ENCODE results near the gene LRR1. TPM values are rescaled to one million over a fixed set of nuclear protein-coding genes. Genes with fewer than 3 reads are reported as not detected.
A peak's percentile ranks its signal among the peaks of the same experiment; 100 is the strongest.

LRR1 gene
- total RNA-seq = 1 to 10 TPM; 4.1 to 8.0 (median 6.5) TPM
- polyA plus RNA-seq = 1 to 10 TPM; 4.3 to 4.8 TPM
- long read RNA-seq, donor 1, transcript LRR1-201 (4 exons, 1,745 nt) = major isoform, 13 of 17 reads
- long read RNA-seq, donor 1, partial matches to known transcripts = 0 of 17 reads
- long read RNA-seq, donor 1, other reads (novel, unspliced or antisense) = 3 of 17 reads
- long read RNA-seq, donor 2, transcript LRR1-201 (4 exons, 1,745 nt) = major isoform, 7 of 8 reads
- long read RNA-seq, donor 2, partial matches to known transcripts = 0 of 8 reads
- long read RNA-seq, donor 2, other reads (novel, unspliced or antisense) = 0 of 8 reads
- long read RNA-seq, donor 3, partial matches to known transcripts = 0 of 7 reads
- long read RNA-seq, donor 3, other reads (novel, unspliced or antisense) = 4 of 7 reads

DNA sequence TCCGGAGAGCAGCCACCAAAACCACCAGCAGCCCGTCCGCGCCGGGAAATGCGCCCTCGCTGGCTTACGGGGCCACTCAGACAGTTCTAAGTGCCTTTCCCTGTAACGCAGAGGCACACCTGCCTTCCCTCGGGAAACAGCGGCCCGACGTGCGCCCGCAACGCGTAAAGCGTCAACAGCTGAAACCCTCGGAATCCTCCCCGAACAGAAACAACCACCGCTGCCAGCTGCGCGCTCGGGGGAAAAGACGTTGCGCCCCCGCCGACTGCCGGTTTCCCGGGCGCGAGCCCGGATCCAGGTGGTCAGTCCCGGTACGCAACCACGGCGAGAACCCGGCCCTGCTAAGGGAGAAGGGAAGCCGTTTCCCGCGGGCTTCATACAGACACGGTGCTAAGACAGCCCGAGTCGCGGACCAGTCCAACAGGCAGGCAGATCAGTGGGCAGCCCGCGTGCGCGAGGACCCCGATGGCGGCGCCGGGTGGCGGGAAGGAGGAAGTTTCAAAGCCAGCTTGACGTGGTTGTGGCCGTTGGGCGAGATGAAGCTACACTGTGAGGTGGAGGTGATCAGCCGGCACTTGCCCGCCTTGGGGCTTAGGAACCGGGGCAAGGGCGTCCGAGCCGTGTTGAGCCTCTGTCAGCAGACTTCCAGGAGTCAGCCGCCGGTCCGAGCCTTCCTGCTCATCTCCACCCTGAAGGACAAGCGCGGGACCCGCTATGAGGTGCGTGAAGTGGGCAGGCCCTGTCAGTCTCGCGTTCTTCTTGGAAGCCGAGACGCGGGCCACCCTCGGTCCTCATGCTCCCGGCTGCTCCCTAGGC, at the start of gene LRR1:
Gene LRR1 (plus strand): TSS at position 456 of the 816 bp plus-strand sequence. CDS start 81 bp downstream, at position 537.
- 0% methylated on average over 77 of the region's 77 CpGs for WGBS, 3 donors
- peaks cover 2% of the 10 kb centered on the region for H3K4me1 ChIP-seq (ENCODE audit: insufficient read depth)
- peak within 1 kb of the TSS; percentile 83 for H3K4me3 ChIP-seq
- no peaks in the 10 kb centered on the region for H3K27me3 ChIP-seq
- no peaks in the 10 kb centered on the region for H3K36me3 ChIP-seq
- H3K27ac ChIP-seq = peak within 1 kb of the TSS; percentile 77 to 94
- TF ChIP-seq POLR2A (IDR thresholded peaks at IDR 0.05) (peak; percentile 32), EP300 (IDR thresholded peaks at IDR 0.05) (no peak)
- TF ChIP-seq, protein P1, sequence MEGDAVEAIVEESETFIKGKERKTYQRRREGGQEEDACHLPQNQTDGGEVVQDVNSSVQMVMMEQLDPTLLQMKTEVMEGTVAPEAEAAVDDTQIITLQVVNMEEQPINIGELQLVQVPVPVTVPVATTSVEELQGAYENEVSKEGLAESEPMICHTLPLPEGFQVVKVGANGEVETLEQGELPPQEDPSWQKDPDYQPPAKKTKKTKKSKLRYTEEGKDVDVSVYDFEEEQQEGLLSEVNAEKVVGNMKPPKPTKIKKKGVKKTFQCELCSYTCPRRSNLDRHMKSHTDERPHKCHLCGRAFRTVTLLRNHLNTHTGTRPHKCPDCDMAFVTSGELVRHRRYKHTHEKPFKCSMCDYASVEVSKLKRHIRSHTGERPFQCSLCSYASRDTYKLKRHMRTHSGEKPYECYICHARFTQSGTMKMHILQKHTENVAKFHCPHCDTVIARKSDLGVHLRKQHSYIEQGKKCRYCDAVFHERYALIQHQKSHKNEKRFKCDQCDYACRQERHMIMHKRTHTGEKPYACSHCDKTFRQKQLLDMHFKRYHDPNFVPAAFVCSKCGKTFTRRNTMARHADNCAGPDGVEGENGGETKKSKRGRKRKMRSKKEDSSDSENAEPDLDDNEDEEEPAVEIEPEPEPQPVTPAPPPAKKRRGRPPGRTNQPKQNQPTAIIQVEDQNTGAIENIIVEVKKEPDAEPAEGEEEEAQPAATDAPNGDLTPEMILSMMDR (IDR thresholded peaks at IDR 0.05) = peak in 2 of 3 donors; percentile 8 to 38
- intact Hi-C loops (cut with DNase I) = no loop called here
- peak; percentile 77 to 89 (median 82) for DNase-seq
- no peaks in the 10 kb centered on the region for H3K9me3 ChIP-seq

- 22 to 42% (median 34%) methylated on average over 1 of the region's 1 CpG for WGBS, 3 donors
- no peaks in the 10 kb centered on the region for H3K4me1 ChIP-seq (ENCODE audit: insufficient read depth)
- intact Hi-C loops (cut with DNase I) = no loop called here
- DNase-seq = no peak
- no peak overlapping the region for H3K4me3 ChIP-seq
- TF ChIP-seq, protein P1 (IDR thresholded peaks at IDR 0.05) = no peak
- TF ChIP-seq POLR2A (IDR thresholded peaks at IDR 0.05) (no peak), EP300 (IDR thresholded peaks at IDR 0.05) (no peak)
- no peaks in the 10 kb centered on the region for H3K27me3 ChIP-seq
- H3K27ac ChIP-seq = no peak overlapping the region
- H3K36me3 ChIP-seq = no peaks in the 10 kb centered on the region
- no peaks in the 10 kb centered on the region for H3K9me3 ChIP-seq
Measured at GRCh38 chr14:49549446-49549845, 49.3 kb upstream of the LRR1 start.

DNA sequence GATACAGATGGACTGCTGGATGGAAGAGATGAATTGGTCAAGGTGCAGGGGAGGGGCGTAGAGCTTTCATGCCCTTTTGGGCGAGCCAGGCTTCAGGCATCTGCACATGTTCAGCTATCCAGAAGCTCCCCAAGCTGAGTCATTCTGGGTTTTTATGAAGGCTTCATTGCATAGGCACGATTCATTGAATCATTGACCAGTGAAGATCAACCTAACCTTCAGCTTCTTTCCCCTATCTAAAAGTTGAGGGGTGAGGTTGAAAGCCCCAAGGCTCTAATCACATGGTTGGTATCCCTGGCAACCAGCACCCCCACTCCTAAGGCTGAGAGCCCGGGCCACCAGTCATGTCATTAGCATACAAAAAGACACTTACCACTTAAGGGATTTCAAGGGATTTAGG, 48.9 kb upstream of the LRR1 start:
- no peaks in the 10 kb centered on the region for H3K9me3 ChIP-seq
- intact Hi-C loops (cut with DNase I) = no loop called here
- H3K27ac ChIP-seq = no peak overlapping the region
- DNase-seq = no peak
- no peaks in the 10 kb centered on the region for H3K27me3 ChIP-seq
- H3K4me3 ChIP-seq = no peak overlapping the region
- H3K4me1 ChIP-seq (ENCODE audit: insufficient read depth) = no peaks in the 10 kb centered on the region
- H3K36me3 ChIP-seq = no peaks in the 10 kb centered on the region
- no peak for TF ChIP-seq POLR2A (IDR thresholded peaks at IDR 0.05)
- TF ChIP-seq EP300 (IDR thresholded peaks at IDR 0.05) = no peak
- TF ChIP-seq, protein P1 (IDR thresholded peaks at IDR 0.05) = no peak
- 72 to 81% (median 75%) methylated on average over 4 of the region's 4 CpGs for WGBS, 3 donors

GRCh38 chr14:49550286-49551184, 48.2 kb upstream of the LRR1 start:
- H3K27me3 ChIP-seq = no peaks in the 10 kb centered on the region
- H3K27ac ChIP-seq = no peak overlapping the region
- no peak for DNase-seq
- H3K9me3 ChIP-seq = no peaks in the 10 kb centered on the region
- TF ChIP-seq, protein P1 (IDR thresholded peaks at IDR 0.05) = no peak
- TF ChIP-seq POLR2A (IDR thresholded peaks at IDR 0.05) (no peak), EP300 (IDR thresholded peaks at IDR 0.05) (no peak)
- H3K4me1 ChIP-seq (ENCODE audit: insufficient read depth) = no peaks in the 10 kb centered on the region
- H3K36me3 ChIP-seq = no peaks in the 10 kb centered on the region
- H3K4me3 ChIP-seq = no peak overlapping the region
- 66 to 68% (median 67%) methylated on average over 5 of the region's 5 CpGs for WGBS, 3 donors
- intact Hi-C loops (cut with DNase I) = no loop called here

Measured in ovary (tissue), 10 donors.